ENCODE data around the gene EPO. TPM values are rescaled to one million over a fixed set of nuclear protein-coding genes. Genes with fewer than 3 reads are reported as not detected.

Gene EPO
- total RNA-seq, 1 donor from 2014 or later = 0.29 TPM

GRCh38 chr7:100691676-100692577, 28.3 kb upstream of the EPO start:
- Mint-ChIP-seq H3K9me3 (ENCODE audit: low read depth) (no peaks in the 10 kb centered on the region), H3K36me3 (ENCODE audit: insufficient read depth) (peaks cover 2% of the 10 kb centered on the region)

DNA sequence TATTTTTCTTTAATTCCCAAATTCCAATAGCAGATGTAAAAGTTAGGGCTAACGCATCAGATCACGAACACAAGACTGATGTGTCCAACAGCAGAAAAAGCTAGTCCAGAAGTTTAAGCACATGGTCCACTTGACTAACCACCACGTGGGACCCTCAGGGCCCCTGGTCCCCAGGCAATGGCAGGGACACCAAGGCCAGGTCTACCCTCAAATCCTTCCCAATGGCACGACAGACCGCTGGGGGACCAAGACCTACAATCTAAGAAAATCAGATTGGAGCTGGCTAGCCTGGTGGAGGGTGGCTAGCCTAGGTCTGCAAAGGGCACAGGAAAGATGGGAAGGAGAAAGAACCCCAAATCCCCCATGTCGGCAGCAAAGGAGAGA, 27.7 kb upstream of the EPO start:
- Mint-ChIP-seq H3K4me3 (ENCODE audit: low read depth) (peak overlapping the region; percentile 90), H3K27me3 (peaks cover 8% of the 10 kb centered on the region), H3K9me3 (ENCODE audit: low read depth) (no peaks in the 10 kb centered on the region), H3K36me3 (ENCODE audit: insufficient read depth) (peaks cover 2% of the 10 kb centered on the region), H3K4me1 (ENCODE audit: low read depth) (peaks cover 16% of the 10 kb centered on the region), H3K27ac (peak overlapping the region; percentile 3)
- DNase-seq (ENCODE audit: low spot score, unreplicated experiment) = no peak
- TF ChIP-seq, protein P1, sequence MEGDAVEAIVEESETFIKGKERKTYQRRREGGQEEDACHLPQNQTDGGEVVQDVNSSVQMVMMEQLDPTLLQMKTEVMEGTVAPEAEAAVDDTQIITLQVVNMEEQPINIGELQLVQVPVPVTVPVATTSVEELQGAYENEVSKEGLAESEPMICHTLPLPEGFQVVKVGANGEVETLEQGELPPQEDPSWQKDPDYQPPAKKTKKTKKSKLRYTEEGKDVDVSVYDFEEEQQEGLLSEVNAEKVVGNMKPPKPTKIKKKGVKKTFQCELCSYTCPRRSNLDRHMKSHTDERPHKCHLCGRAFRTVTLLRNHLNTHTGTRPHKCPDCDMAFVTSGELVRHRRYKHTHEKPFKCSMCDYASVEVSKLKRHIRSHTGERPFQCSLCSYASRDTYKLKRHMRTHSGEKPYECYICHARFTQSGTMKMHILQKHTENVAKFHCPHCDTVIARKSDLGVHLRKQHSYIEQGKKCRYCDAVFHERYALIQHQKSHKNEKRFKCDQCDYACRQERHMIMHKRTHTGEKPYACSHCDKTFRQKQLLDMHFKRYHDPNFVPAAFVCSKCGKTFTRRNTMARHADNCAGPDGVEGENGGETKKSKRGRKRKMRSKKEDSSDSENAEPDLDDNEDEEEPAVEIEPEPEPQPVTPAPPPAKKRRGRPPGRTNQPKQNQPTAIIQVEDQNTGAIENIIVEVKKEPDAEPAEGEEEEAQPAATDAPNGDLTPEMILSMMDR (IDR thresholded peaks at IDR 0.05; ENCODE audit: unreplicated experiment) = no peak

More at GRCh38 chr7:100691676-100692577, 28.3 kb upstream of the EPO start:
- Mint-ChIP-seq H3K4me1 (ENCODE audit: low read depth) (peaks cover 16% of the 10 kb centered on the region), H3K27me3 (peaks cover 5% of the 10 kb centered on the region), H3K4me3 (ENCODE audit: low read depth) (peak overlapping the region; percentile 90), H3K27ac (peak overlapping the region; percentile 78)
- peak; percentile 79 for DNase-seq (ENCODE audit: low spot score, unreplicated experiment)
- TF ChIP-seq, protein P1 (IDR thresholded peaks at IDR 0.05; ENCODE audit: unreplicated experiment) = peak; percentile 92

- H3K36me3 Mint-ChIP-seq (ENCODE audit: insufficient read depth) = peaks cover 2% of the 10 kb centered on the region
- TF ChIP-seq, protein P1 (IDR thresholded peaks at IDR 0.05; ENCODE audit: unreplicated experiment) = no peak
- peaks cover 16% of the 10 kb centered on the region for H3K4me1 Mint-ChIP-seq (ENCODE audit: low read depth)
- H3K27me3 Mint-ChIP-seq = peaks cover 8% of the 10 kb centered on the region
- peak overlapping the region; percentile 90 for H3K4me3 Mint-ChIP-seq (ENCODE audit: low read depth)
- no peaks in the 10 kb centered on the region for H3K9me3 Mint-ChIP-seq (ENCODE audit: low read depth)
- DNase-seq (ENCODE audit: low spot score, unreplicated experiment) = no peak
- H3K27ac Mint-ChIP-seq = peak overlapping the region; percentile 88
These were observed 26.8 kb upstream of the EPO start for GRCh38 chr7:100693312-100694097.

DNA sequence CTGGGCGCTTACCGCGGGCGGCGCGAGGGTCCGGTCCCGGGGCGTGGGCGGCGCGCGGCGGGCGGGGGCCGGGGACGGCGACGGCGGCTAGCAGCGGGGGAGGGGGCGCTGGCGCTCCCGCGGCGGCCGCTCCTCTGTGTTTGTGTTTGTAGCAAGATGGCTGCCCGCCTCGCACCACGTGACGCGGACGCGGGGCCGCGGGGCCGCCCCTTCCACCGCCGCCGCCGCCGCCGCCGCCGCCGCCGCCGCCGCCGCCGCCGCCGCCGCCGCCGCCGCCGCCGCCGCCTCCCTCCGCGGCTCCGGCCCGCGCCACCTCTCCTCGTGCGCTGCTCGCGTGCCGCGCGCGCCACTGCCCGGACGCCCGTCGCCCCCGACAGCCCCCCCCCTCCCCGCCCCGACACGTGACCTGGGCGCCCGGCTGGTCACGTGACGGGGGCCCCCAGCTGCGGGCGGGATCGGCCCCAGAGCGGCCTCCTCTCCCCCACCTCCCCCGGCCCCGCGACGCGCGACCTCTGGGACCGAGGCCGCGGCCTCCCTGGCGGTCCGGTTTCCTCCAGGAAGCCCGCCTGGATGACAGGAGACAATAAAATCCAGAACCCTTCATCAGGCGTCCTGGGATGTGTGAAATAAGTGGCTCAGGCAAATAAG, 26.0 kb upstream of the EPO start, which contains the start of gene GIGYF1:
Gene GIGYF1 (minus strand): TSS at position 153 of the 648 bp plus-strand sequence. CDS start 6,012 bp downstream, outside the sequence.
- Mint-ChIP-seq H3K4me1 (ENCODE audit: low read depth) (peaks cover 16% of the 10 kb centered on the region), H3K36me3 (ENCODE audit: insufficient read depth) (no peaks in the 10 kb centered on the region), H3K4me3 (ENCODE audit: low read depth) (peak within 1 kb of the TSS; percentile 90), H3K27ac (peak within 1 kb of the TSS; percentile 91), H3K27me3 (peaks cover 11% of the 10 kb centered on the region), H3K9me3 (ENCODE audit: low read depth) (no peaks in the 10 kb centered on the region)
- TF ChIP-seq, protein P1 (IDR thresholded peaks at IDR 0.05; ENCODE audit: unreplicated experiment) = no peak
- DNase-seq (ENCODE audit: low spot score, unreplicated experiment) = no peak

GRCh38 chr7:100696123-100696521, 24.1 kb upstream of the EPO start:
- H3K27ac Mint-ChIP-seq = no peak overlapping the region
- TF ChIP-seq, protein P1 (IDR thresholded peaks at IDR 0.05; ENCODE audit: unreplicated experiment) = no peak
- no peaks in the 10 kb centered on the region for H3K36me3 Mint-ChIP-seq (ENCODE audit: insufficient read depth)
- peaks cover 16% of the 10 kb centered on the region for H3K27me3 Mint-ChIP-seq
- peaks cover 16% of the 10 kb centered on the region for H3K4me1 Mint-ChIP-seq (ENCODE audit: low read depth)
- no peak for DNase-seq (ENCODE audit: low spot score, unreplicated experiment)
- H3K9me3 Mint-ChIP-seq (ENCODE audit: low read depth) = no peaks in the 10 kb centered on the region
- H3K4me3 Mint-ChIP-seq (ENCODE audit: low read depth) = peak overlapping the region; percentile 70
